ENCODE measurements around the gene QPCT. TPM values are rescaled to one million over a fixed set of nuclear protein-coding genes. Genes with fewer than 3 reads are reported as not detected.

QPCT gene
- total RNA-seq, 1 donor from 2014 or later = 4.9 TPM

DNA sequence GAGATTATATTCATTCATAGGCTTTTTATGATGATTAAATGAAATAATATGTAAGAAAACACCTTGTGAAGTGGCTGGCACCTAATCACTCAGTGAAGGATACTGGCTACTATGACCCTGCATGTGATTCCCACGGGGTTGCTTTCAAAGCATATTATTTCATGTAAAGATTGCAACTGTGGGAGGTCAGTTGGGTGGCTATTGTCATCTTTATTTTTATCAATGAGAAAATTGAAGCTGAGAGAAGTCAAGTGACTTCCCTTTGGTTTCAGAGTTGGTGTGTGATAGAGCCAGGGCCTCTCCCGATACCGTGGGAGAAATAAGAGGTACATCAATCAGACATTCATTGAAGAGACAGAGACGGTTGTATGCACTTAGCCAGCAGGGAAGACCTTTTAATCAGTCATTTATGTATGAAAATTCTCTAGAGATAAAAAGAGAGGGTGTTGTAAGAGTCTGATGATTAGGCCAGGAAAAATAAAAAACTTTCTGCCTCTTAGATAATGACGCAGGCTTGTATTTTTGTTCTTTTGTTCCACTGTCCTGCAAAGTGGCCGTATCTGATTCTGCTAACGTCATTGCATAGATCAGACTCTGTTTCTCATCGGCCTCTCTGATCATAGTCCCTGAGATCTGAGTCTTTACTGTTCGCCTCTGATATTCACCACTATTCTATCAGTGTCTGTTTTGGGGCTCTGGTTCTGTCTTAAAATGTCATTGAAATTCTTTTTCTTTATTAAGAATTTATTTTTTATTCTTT is 50.5 kb downstream of the QPCT start:
- TF ChIP-seq, protein P1, sequence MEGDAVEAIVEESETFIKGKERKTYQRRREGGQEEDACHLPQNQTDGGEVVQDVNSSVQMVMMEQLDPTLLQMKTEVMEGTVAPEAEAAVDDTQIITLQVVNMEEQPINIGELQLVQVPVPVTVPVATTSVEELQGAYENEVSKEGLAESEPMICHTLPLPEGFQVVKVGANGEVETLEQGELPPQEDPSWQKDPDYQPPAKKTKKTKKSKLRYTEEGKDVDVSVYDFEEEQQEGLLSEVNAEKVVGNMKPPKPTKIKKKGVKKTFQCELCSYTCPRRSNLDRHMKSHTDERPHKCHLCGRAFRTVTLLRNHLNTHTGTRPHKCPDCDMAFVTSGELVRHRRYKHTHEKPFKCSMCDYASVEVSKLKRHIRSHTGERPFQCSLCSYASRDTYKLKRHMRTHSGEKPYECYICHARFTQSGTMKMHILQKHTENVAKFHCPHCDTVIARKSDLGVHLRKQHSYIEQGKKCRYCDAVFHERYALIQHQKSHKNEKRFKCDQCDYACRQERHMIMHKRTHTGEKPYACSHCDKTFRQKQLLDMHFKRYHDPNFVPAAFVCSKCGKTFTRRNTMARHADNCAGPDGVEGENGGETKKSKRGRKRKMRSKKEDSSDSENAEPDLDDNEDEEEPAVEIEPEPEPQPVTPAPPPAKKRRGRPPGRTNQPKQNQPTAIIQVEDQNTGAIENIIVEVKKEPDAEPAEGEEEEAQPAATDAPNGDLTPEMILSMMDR (IDR thresholded peaks at IDR 0.05) = no peak
- DNase-seq (no peak), ATAC-seq (no peak)
- Histone ChIP-seq H3K4me3 (no peak overlapping the region), H3K36me3 (no peaks in the 10 kb centered on the region), H3K27ac (no peak overlapping the region), H3K9me3 (no peaks in the 10 kb centered on the region), H3K4me1 (peaks cover 9% of the 10 kb centered on the region), H3K27me3 (no peaks in the 10 kb centered on the region)
- intact Hi-C loops (cut with DNase I) = no loop called here

DNA sequence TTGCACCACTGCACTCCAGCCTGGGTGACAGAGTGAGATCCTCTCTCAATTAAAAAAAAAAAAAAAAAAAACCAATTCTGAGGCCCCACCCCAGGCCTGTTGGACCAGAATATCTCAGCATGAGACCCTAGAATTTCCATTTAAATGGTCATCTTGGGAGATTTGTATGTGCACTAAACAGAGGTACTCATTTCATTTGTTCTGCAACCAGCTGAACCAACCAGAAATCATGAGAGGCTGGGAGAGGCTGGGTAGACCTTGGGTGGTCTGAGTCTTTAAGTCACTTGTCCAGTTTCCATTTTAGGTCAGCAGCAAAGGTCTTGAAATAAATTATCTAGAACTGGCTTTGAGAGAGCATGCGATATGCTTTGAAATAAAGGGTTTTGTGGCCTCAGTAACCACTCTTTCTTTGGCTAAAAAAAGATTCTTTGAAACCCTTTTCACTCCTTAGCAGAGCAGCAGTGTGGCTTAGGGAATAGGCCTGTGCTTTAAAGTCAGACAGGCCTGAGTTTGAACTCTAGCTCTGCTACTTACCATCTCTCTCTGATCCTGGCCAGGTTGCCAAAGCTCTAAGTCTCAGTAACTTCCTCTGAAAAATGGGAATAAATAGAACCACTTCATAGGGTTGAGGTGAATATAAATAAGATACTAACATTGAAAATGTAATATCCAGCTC is 52.6 kb downstream of the QPCT start:
- no peak overlapping the region for H3K4me3 ChIP-seq
- H3K27me3 ChIP-seq = no peaks in the 10 kb centered on the region
- H3K36me3 ChIP-seq = no peaks in the 10 kb centered on the region
- TF ChIP-seq, protein P1 (IDR thresholded peaks at IDR 0.05) = no peak
- no peak overlapping the region for H3K27ac ChIP-seq
- intact Hi-C loops (cut with DNase I) = no loop called here
- DNase-seq = no peak
- H3K4me1 ChIP-seq = no peaks in the 10 kb centered on the region
- ATAC-seq = no peak
- H3K9me3 ChIP-seq = no peaks in the 10 kb centered on the region

DNA sequence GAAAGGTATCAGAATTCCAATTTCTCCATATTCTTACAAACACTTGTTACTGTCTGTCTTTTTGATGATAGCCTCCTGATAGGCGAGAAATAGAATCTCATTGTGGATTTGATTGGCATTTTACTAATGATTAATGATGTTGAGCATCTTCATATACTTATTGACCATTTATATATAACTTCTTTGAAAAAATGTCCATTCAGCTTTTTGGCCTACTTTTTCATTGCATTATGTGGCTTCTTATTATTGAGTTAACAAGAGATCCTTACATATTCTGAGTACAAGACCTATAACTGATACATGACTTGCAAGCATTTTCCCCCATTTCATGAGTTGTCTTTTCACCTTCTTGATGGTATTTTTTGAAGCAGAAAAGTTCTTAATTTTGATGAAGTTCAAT is 54.6 kb downstream of the QPCT start:
- Histone ChIP-seq H3K36me3 (no peaks in the 10 kb centered on the region), H3K9me3 (no peaks in the 10 kb centered on the region), H3K27me3 (no peaks in the 10 kb centered on the region), H3K4me1 (no peaks in the 10 kb centered on the region), H3K27ac (no peak overlapping the region), H3K4me3 (no peak overlapping the region)
- DNase-seq (no peak), ATAC-seq (no peak)
- intact Hi-C loops (cut with DNase I) = no loop called here
- TF ChIP-seq, protein P1 (IDR thresholded peaks at IDR 0.05) = no peak

DNA sequence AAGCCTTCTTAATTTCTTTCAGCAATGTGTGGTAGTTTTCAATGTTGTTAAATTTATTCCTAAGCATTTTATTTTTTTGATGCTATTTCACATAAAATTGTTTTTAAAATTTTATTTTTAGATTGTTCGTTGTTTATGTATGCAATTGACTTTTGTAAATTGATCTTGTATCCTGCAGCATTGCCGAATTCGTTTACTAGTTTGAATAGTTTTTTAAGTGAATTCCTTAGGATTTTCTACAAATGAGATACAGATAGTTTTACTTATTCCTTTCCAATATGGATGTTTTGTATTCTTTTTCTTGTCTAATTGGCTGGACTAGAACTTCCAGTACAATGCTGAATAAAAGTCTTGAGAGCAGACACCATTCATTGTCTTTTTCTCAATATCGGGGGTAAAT is 55.6 kb downstream of the QPCT start:
- DNase-seq (no peak), ATAC-seq (no peak)
- Histone ChIP-seq H3K4me1 (no peaks in the 10 kb centered on the region), H3K9me3 (no peaks in the 10 kb centered on the region), H3K36me3 (no peaks in the 10 kb centered on the region), H3K4me3 (no peak overlapping the region), H3K27ac (no peak overlapping the region), H3K27me3 (no peaks in the 10 kb centered on the region)
- TF ChIP-seq, protein P1 (IDR thresholded peaks at IDR 0.05) = no peak
- intact Hi-C loops (cut with DNase I) = loop anchor here (10.0 kb wide), 1 partner anchor 475 kb away; no protein-coding TSS in a partner anchor

DNA sequence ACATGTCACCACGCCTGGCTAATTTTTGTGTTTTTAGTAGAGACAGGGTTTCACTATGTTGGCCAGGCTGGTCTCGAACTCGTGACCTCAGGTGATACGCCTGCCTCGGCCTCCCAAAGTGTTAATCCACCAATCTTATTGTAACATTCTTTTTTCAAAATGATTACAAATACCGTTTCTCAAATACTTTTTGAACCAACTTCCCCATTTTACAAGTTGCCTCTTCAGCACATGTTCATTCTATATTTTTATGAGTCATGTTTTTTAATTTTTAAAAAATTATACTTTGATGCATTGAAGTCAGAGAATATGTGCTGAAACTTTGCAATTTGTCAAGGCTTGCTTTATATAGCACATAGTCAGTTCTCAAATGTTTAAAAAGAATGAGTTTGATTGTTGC is 58.2 kb downstream of the QPCT start:
- TF ChIP-seq, protein P1 (IDR thresholded peaks at IDR 0.05) = no peak
- Histone ChIP-seq H3K27me3 (no peaks in the 10 kb centered on the region), H3K27ac (no peak overlapping the region), H3K9me3 (no peaks in the 10 kb centered on the region), H3K36me3 (no peaks in the 10 kb centered on the region), H3K4me1 (no peaks in the 10 kb centered on the region), H3K4me3 (no peak overlapping the region)
- intact Hi-C loops (cut with DNase I) = loop anchor here (10.0 kb wide), 1 partner anchor 472 kb away; no protein-coding TSS in a partner anchor
- DNase-seq (no peak), ATAC-seq (no peak)

All from upper lobe of right lung (tissue), 1 donor.